SK-N-SH (cell line): ENCODE data around the gene CD34. TPM values are rescaled to one million over a fixed set of nuclear protein-coding genes. Genes with fewer than 3 reads are reported as not detected.

Experiments
- CTCF ChIA-PET: fragments of 300-600, 350-600 bp; formaldehyde crosslinking; extraction: SDS; loops from one replicate; lab custom pipeline; 2021; lab: Yijun Ruan, JAX
- POLR2A ChIA-PET: fragments of 350-600 bp; sonication (Branson Sonifier 250); formaldehyde crosslinking; extraction: SDS; loops from one replicate; lab custom pipeline; 2020; ENCODE audit warnings: antibody characterized with exemption, inconsistent platforms; lab: Yijun Ruan, JAX
- DNase-seq: peaks from one replicate; pipeline ENCODE4 v3.0.0; 2012
- H2AFZ ChIP-seq: fragments of 200-600 bp; sonication (generic); 2 replicates; pipeline ENCODE4 v1.8.1; 2016; ENCODE audit warnings: antibody characterized with exemption, mild to moderate bottlenecking, low read depth
- H3F3A ChIP-seq: fragments of 200-600 bp; sonication (generic); replicated peaks from 2 replicates; pipeline ENCODE3; 2016; ENCODE audit warnings: antibody characterized with exemption, mild to moderate bottlenecking; ENCODE audit not compliant: insufficient read depth
- H3K27ac ChIP-seq, 2 experiments: fragments of 200-500 bp in 1 of 2; fragments of 200-600 bp in 1 of 2; sonication (Bioruptor generic) in 1 of 2; sonication (generic), shearing (Covaris generic) in 1 of 2; 2 replicates each; pipeline versions ENCODE4 v1.5.1 to v1.6.1; 2014 to 2016; ENCODE audit warnings: low read depth in 2 of 2, inconsistent platforms in 1 of 2, low read length in 1 of 2, mild to moderate bottlenecking in 1 of 2, mixed read lengths in 1 of 2
- H3K27me3 ChIP-seq: fragments of 200-600 bp; sonication (generic), shearing (Covaris generic); 2 replicates; pipeline ENCODE4 v1.6.1; 2016; ENCODE audit warnings: mixed run types; ENCODE audit not compliant: insufficient read depth
- H3K36me3 ChIP-seq, 2 experiments: fragments of 200-500 bp in 1 of 2; fragments of 200-600 bp in 1 of 2; sonication (Bioruptor generic) in 1 of 2; sonication (generic) in 1 of 2; replicated peaks in 1 of 2; 2 replicates each; pipeline versions ENCODE3 to v1.5.1; 2014 to 2016; ENCODE audit warnings: low read length in 1 of 2, mild to moderate bottlenecking in 1 of 2; ENCODE audit not compliant: insufficient read depth in 2 of 2, control insufficient read depth in 1 of 2
- H3K4me1 ChIP-seq, 2 experiments: fragments of 200-500 bp in 1 of 2; fragments of 200-600 bp in 1 of 2; sonication (Bioruptor generic) in 1 of 2; sonication (generic), shearing (Covaris generic) in 1 of 2; 2 replicates each; pipeline versions ENCODE4 v1.5.1 to v1.6.1; 2014 to 2016; ENCODE audit warnings: low read depth in 1 of 2, low read length in 1 of 2, mixed run types in 1 of 2; ENCODE audit not compliant: insufficient read depth in 2 of 2, control insufficient read depth in 1 of 2
- H3K4me2 ChIP-seq: fragments of 200-600 bp; sonication (generic), shearing (Covaris generic); 2 replicates; pipeline ENCODE4 v1.6.1; 2017; ENCODE audit warnings: mixed run types
- H3K4me3 ChIP-seq, 2 experiments: fragments of 200-500 bp in 1 of 2; fragments of 200-600 bp in 1 of 2; sonication (Bioruptor generic) in 1 of 2; sonication (generic), shearing (Covaris generic) in 1 of 2; 2 replicates each; pipeline versions ENCODE4 v1.5.1 to v1.8.1; 2014 to 2016; ENCODE audit warnings: low read depth in 2 of 2, inconsistent platforms in 1 of 2, low read length in 1 of 2, mild to moderate bottlenecking in 1 of 2, mixed read lengths in 1 of 2, moderate library complexity in 1 of 2
- H3K79me2 ChIP-seq: fragments of 200-600 bp; sonication (generic); 2 replicates; pipeline ENCODE4 v1.8.1; 2017; ENCODE audit warnings: mild to moderate bottlenecking; ENCODE audit not compliant: insufficient read depth
- H3K9ac ChIP-seq: fragments of 200-600 bp; sonication (generic); 2 replicates; pipeline ENCODE4 v1.6.1; 2017; ENCODE audit warnings: mixed run types
- H3K9me2 ChIP-seq: fragments of 200-600 bp; sonication (generic); 2 replicates; pipeline ENCODE4 v1.6.1; 2017; ENCODE audit warnings: mixed run types
- H3K9me3 ChIP-seq: fragments of 200-600 bp; sonication (generic); 2 replicates; pipeline ENCODE4 v1.6.1; 2017; ENCODE audit warnings: mixed run types, mild to moderate bottlenecking, moderate library complexity
- H4K20me1 ChIP-seq: fragments of 200-600 bp; sonication (generic); 2 replicates; pipeline ENCODE4 v1.6.1; 2017; ENCODE audit warnings: mild to moderate bottlenecking, mixed run types; ENCODE audit not compliant: insufficient read depth
- EP300 ChIP-seq, 2 experiments: IDR thresholded peaks; 2 replicates each; pipeline versions ENCODE4 v1.4.0 to v1.6.1; 2012; ENCODE audit warnings: borderline replicate concordance in 1 of 2, low read depth in 1 of 2, low read length in 1 of 2
- EZH2phosphoT487 ChIP-seq: fragments of 200-600 bp; sonication (generic); IDR thresholded peaks from 2 replicates; pipeline ENCODE4 v1.6.1; 2017; ENCODE audit warnings: low read depth, mixed run types, mild to moderate bottlenecking, antibody characterized with exemption, moderate library complexity, borderline replicate concordance
- FOSL2 ChIP-seq: IDR thresholded peaks from 2 replicates; pipeline ENCODE4 v1.4.0; 2012; ENCODE audit warnings: low read depth, mild to moderate bottlenecking, moderate library complexity, borderline replicate concordance
- GABPA ChIP-seq: IDR thresholded peaks from 2 replicates; pipeline ENCODE4 v1.4.0; 2012; ENCODE audit warnings: low read depth, mild to moderate bottlenecking
- GATA2 ChIP-seq: sonication (generic); formaldehyde crosslinking; IDR thresholded peaks from 2 replicates; pipeline ENCODE4 v1.5.0; 2020; ENCODE audit warnings: mild to moderate bottlenecking, missing genetic modification reagents
- MXI1 ChIP-seq: IDR thresholded peaks from 2 replicates; pipeline ENCODE4 v1.6.1; 2012; ENCODE audit warnings: mild to moderate bottlenecking, low read depth, low read length, improper control_type of control experiment
- RFX5 ChIP-seq: IDR thresholded peaks from 2 replicates; pipeline ENCODE4 v1.6.1; 2012; ENCODE audit warnings: mild to moderate bottlenecking, improper control_type of control experiment, low read length
- RXRA ChIP-seq: IDR thresholded peaks from 2 replicates; pipeline ENCODE4 v1.4.0; 2012; ENCODE audit warnings: low read depth, mild to moderate bottlenecking, borderline replicate concordance
- SIN3A ChIP-seq: IDR thresholded peaks from 2 replicates; pipeline ENCODE4 v1.6.1; 2012; ENCODE audit warnings: low read depth, mild to moderate bottlenecking, low read length, moderate library complexity, borderline replicate concordance
- SMC3 ChIP-seq: IDR thresholded peaks from 2 replicates; pipeline ENCODE4 v1.6.1; 2012; ENCODE audit warnings: low read depth, low read length, improper control_type of control experiment
- WGBS: methylation state at CpG from one replicate; pipeline ENCODE4 v1.1.6; 2017; ENCODE audit warnings: low lambda C conversion rate; 5-methylcytosine and 5-hydroxymethylcytosine counted together
- polyA plus RNA-seq, 3 experiments: library from polyadenylated mRNA; depleted of rRNA; stranded (reverse); fragments of >200 nt; gene quantifications; 2 replicates each; pipeline ENCODE4 v1.2.3, GENCODE V29; 2012
- TF ChIP-seq, protein P1 (sequence below): IDR thresholded peaks from 2 replicates; pipeline ENCODE4; 2012
- TF ChIP-seq, protein P2 (sequence below): IDR thresholded peaks from 2 replicates; pipeline ENCODE4 v1.4.0; 2012; ENCODE audit warnings: low read depth, borderline replicate concordance
- TF ChIP-seq, protein P3 (sequence below): IDR thresholded peaks from 2 replicates; pipeline ENCODE4 v1.4.0; 2012; ENCODE audit warnings: low read depth, borderline replicate concordance

The CD34 gene
- polyA plus RNA-seq, 1 of the 3 experiments (the other 2 are of a cell fraction) = 0.59 TPM

DNA sequence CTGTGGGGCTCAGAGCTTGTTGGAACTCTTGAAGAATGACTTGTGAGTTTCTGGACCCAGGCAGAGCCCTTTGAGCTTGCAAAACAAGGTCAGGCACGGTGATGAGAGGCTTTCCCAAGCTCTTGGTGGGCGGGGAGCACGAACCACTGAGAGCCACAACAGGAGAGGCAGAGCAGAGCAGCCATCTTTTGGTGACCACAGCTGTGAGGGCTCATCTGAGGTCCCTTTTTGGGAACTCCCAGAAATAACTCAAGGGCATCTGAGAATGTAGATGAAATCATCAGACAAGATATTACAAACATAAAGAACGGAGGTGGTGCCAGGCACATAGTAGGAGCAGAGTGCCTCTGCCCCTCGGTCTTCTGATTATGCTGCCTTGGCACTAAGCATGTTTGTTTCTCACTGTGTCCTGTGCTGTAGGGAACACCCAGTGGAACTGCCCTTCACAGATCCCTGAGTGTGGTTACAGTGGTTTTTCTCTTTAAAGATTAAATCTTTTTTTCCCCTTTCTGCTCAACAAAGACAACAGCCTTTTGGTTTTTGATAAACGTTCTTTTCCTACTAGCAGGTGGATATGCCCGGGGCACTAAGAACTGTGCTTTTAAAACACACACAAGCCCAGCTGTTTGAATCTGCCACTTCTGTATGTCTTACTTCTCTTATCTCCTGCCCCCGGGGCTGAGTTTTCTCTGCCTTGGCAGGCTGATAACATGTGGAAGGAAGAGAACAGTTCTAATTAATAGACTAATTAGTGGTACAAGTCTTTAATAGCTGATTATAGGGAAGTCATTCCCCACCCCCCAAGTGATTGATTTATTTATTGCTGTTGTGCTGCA, 37.7 kb downstream of the CD34 start:
- POLR2A ChIA-PET = no interaction called here
- TF ChIP-seq GATA2 (peak; percentile 26; the same call in 1 of the 2 replicates), FOSL2 (no peak)
- no peak overlapping the region for H2AFZ ChIP-seq

DNA sequence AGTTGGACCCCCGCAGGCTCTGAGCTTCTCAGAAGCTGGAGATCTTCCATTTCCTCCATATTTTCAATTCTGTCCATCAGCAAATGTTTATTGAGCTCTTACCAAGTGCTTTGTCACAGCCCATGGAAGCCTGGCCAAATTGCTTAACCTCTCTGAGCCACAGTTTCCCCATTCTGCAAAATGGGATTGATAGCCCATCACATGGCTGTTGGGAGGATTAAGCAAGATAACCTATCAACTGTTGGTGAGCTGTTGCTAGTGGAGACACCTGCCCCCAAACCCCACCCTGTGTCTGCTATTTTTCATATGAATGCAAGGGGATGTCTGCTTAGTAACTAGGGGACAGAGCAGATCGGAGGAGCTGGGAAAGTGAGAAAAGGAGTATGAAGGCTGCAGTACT, 38.3 kb downstream of the CD34 start:
- H3K9ac ChIP-seq = no peak overlapping the region
- H3K4me1 ChIP-seq = peaks cover 0 to 21% of the 10 kb centered on the region in 2 experiments; a peak in 1 of 4 replicates
- CTCF ChIA-PET = interaction anchor here (0.7 to 10.8 kb wide), 6 partner anchors 11 to 127 kb away, joined by 3 to 181 read pairs (median 23); no protein-coding TSS in a partner anchor
- 79% methylated on average over 2 of the region's 2 CpGs for WGBS
- no peaks in the 10 kb centered on the region for H3K36me3 ChIP-seq
- H2AFZ ChIP-seq = no peak overlapping the region
- POLR2A ChIA-PET = no interaction called here
- H3K27ac ChIP-seq = no peak overlapping the region
- H3K27me3 ChIP-seq = no peaks in the 10 kb centered on the region
- peaks cover 7% of the 10 kb centered on the region; the same call in 1 of the 2 replicates for H3K79me2 ChIP-seq
- no peak overlapping the region for H3K4me2 ChIP-seq
- H3K4me3 ChIP-seq = no peak overlapping the region
- no peaks in the 10 kb centered on the region for H3K9me3 ChIP-seq
- H3F3A ChIP-seq = no peaks in the 10 kb centered on the region
- no peak for TF ChIP-seq EP300 (IDR thresholded peaks at IDR 0.05; ENCODE audit: borderline replicate concordance in 1 of 2, low read depth in 1 of 2, low read length in 1 of 2)
- TF ChIP-seq GATA2 = no peak
- TF ChIP-seq, protein P1, sequence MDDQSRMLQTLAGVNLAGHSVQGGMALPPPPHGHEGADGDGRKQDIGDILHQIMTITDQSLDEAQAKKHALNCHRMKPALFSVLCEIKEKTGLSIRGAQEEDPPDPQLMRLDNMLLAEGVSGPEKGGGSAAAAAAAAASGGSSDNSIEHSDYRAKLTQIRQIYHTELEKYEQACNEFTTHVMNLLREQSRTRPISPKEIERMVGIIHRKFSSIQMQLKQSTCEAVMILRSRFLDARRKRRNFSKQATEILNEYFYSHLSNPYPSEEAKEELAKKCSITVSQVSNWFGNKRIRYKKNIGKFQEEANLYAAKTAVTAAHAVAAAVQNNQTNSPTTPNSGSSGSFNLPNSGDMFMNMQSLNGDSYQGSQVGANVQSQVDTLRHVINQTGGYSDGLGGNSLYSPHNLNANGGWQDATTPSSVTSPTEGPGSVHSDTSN = no peak
- no peaks in the 10 kb centered on the region for H4K20me1 ChIP-seq
- DNase-seq = no peak
- H3K9me2 ChIP-seq = no peaks in the 10 kb centered on the region

More for the DNA sequence above, 37.7 kb downstream of the CD34 start:
- CTCF ChIA-PET = interaction anchor here (0.6 to 10.8 kb wide), 7 partner anchors 13 to 1140 kb away, joined by 3 to 181 read pairs (median 5); no protein-coding TSS in a partner anchor
- Histone ChIP-seq H3K36me3 (no peaks in the 10 kb centered on the region), H3F3A (no peaks in the 10 kb centered on the region), H3K27ac (no peak overlapping the region), H3K4me1 (peaks cover 0 to 14% of the 10 kb centered on the region in 2 experiments; a peak in 1 of 4 replicates), H3K4me3 (no peak overlapping the region), H3K27me3 (no peaks in the 10 kb centered on the region), H3K9me3 (no peaks in the 10 kb centered on the region), H3K9ac (no peak overlapping the region), H3K4me2 (no peak overlapping the region), H3K9me2 (no peaks in the 10 kb centered on the region), H4K20me1 (no peaks in the 10 kb centered on the region), H3K79me2 (peaks cover 3% of the 10 kb centered on the region; the same call in 1 of the 2 replicates)
- 55% methylated on average over 8 of the region's 8 CpGs for WGBS
- DNase-seq = no peak

DNA sequence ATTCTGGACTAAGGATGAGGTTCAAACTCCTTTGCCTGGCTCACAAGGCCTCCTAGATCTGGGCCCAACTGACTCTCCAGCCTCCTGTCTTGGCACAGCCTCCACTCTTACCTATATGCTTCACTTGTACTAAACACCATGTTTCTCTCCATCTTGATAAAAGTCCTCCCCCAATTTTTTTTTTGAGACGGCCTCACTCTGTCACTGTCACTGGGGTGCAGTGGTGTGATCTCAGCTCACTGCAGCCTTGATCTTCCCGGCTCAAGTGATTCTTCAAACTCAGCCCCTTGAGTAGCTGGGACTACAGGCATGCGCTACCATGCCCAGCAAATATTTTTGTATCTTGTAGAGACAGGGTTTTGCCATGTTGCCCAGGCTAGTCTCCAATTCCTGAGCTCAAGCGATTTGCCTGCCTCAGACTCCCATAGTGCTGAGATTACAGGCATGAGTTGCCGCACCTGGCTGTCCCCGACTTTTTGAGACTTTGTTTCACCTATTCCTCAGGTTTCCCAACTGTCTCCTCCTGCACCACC, 39.7 kb downstream of the CD34 start:
- H3K79me2 ChIP-seq = peaks cover 7% of the 10 kb centered on the region; the same call in 1 of the 2 replicates
- ChIA-PET POLR2A (interaction anchor here (1.6 kb wide), 1 partner anchor 92 kb away, joined by 3 read pairs; no protein-coding TSS in a partner anchor), CTCF (interaction anchor here (3.8 to 10.8 kb wide), 3 partner anchors 15 to 93 kb away, joined by 31 to 181 read pairs (median 82); no protein-coding TSS in a partner anchor)
- DNase-seq = no peak
- no peak overlapping the region for H3K9ac ChIP-seq
- H3K27ac ChIP-seq = no peak overlapping the region
- H3K4me3 ChIP-seq = no peak overlapping the region
- H3K9me3 ChIP-seq = no peaks in the 10 kb centered on the region
- peaks cover 0 to 32% of the 10 kb centered on the region in 2 experiments; a peak in 1 of 4 replicates for H3K4me1 ChIP-seq
- no peaks in the 10 kb centered on the region for H3K9me2 ChIP-seq
- H2AFZ ChIP-seq = no peak overlapping the region
- 88% methylated on average over 6 of the region's 6 CpGs for WGBS
- peaks cover 0 to 6% of the 10 kb centered on the region in 2 experiments for H3K36me3 ChIP-seq
- H3K4me2 ChIP-seq = no peak overlapping the region
- no peaks in the 10 kb centered on the region for H3F3A ChIP-seq
- no peaks in the 10 kb centered on the region for H3K27me3 ChIP-seq
- no peaks in the 10 kb centered on the region for H4K20me1 ChIP-seq
- TF ChIP-seq, protein P2, sequence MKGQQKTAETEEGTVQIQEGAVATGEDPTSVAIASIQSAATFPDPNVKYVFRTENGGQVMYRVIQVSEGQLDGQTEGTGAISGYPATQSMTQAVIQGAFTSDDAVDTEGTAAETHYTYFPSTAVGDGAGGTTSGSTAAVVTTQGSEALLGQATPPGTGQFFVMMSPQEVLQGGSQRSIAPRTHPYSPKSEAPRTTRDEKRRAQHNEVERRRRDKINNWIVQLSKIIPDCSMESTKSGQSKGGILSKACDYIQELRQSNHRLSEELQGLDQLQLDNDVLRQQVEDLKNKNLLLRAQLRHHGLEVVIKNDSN = no peak
- TF ChIP-seq SIN3A = no peak
- no peak for TF ChIP-seq GABPA
- TF ChIP-seq RFX5 = no peak
- TF ChIP-seq, protein P3, sequence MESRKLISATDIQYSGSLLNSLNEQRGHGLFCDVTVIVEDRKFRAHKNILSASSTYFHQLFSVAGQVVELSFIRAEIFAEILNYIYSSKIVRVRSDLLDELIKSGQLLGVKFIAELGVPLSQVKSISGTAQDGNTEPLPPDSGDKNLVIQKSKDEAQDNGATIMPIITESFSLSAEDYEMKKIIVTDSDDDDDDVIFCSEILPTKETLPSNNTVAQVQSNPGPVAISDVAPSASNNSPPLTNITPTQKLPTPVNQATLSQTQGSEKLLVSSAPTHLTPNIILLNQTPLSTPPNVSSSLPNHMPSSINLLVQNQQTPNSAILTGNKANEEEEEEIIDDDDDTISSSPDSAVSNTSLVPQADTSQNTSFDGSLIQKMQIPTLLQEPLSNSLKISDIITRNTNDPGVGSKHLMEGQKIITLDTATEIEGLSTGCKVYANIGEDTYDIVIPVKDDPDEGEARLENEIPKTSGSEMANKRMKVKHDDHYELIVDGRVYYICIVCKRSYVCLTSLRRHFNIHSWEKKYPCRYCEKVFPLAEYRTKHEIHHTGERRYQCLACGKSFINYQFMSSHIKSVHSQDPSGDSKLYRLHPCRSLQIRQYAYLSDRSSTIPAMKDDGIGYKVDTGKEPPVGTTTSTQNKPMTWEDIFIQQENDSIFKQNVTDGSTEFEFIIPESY = no peak
- no peak for TF ChIP-seq MXI1
- TF ChIP-seq SMC3 = no peak
- TF ChIP-seq RXRA = no peak
- TF ChIP-seq EZH2phosphoT487 = no peak
